VCaP (cell line): ENCODE measurements around the gene RUNX3.

ENCODE experiments used
- H3K27ac ChIP-seq: fragments of 450-650 bp; 2 replicates; pipeline ENCODE4 v1.5.1; 2017
- CTCF ChIP-seq: fragments of 450-650 bp; conservative IDR thresholded peaks from 2 replicates; pipeline ENCODE4 v1.5.1; 2017; ENCODE audit warnings: mild to moderate bottlenecking, moderate library complexity

RUNX3 gene

GRCh38 chr1:24862775-24863483 lies 67.1 kb downstream of the RUNX3 start:
- no peak for TF ChIP-seq CTCF

DNA sequence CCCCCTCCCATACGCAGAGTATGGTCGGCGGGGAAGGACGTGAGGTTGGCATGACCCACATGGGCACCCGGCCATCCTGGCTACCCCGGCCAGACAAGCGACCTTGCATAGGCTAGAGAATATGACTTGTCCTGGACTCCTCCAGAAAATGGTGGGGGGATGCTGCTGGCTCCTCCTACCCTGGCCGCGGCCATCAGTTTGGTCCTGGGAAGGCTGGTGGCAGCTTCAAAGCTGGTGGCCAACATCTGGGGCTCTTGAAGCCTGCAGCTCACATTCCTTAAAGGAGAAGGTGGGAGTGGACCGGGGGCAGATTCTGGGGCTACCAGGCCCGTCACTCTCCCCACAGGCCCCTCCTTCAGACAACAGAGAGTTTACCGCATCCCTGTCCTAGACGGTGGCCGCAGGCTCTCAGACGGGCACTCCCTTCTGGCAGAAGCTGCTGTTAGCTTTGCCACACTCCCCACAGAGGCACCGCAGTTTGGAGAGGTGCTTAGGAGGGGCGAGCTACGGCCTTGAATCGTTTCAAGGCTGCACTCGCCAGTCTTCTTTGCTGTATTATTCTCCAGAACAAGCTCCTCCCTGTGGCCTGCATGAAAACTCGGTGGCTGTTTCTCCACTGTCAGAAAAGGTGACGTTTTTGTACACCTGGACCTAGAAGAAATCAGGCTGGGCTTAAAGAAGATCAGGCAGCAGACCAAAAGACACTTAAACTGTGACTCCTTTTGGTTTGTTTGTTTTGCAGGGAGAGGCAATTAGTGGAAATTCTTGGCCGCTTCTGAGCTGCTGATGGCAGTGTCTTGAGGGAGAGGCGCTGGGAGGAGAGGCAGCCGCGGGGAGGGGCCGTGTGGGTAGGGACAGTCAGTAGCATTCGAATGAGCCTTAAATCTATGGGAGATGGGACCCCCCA lies 68.0 kb downstream of the RUNX3 start:
- peak; percentile 36; the same call in 1 of the 2 replicates for TF ChIP-seq CTCF
- H3K27ac ChIP-seq = peak overlapping the region; percentile 56

More at GRCh38 chr1:24862775-24863483, 67.1 kb downstream of the RUNX3 start:
- H3K27ac ChIP-seq = peak overlapping the region; percentile 56

GRCh38 chr1:24860841-24861240 lies 69.2 kb downstream of the RUNX3 start:
- TF ChIP-seq CTCF = no peak
- no peak overlapping the region for H3K27ac ChIP-seq

DNA sequence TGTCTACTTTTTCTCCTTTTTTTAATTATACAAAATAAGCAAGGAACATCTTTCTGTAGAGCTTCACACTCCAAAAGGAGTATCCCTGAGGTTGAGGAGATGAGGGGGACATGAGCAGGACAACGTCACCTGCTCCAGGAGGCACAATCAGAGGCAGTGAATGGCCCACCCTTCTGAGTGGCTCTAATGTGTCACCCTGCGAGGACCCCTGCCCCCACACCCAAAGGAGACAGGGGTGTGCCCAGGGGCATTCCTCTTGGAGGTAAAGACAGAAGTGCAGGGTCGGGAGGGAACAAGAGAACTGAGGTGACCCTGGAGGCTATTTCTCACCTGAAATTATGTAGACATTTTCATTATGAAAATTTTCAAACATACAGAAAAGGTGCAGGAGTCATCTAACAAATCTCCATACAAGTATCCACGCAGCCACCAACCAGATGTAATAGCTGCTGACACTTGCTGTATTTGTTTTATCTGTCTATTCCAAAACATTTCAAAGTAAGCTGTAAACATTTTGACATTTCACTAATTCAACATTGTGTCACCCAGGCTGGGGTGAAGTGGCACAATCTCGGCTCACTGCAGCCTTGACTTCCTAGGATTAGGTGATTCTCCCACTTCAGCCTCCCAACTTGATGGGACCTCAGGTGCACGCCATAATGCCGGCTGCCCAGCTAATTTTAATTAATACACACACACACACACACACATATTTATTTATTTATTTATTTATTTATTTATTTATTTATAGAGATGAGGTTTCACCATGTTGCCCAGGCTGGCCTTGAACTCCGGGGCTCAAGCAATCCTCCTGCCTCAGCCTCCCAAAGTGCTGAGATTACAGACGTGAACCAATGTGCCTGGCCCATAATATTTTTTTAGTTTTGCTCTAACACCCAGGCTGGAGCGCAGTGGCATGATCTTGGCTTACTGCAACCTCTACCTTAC lies 70.7 kb downstream of the RUNX3 start:
- TF ChIP-seq CTCF = no peak

GRCh38 chr1:24858277-24858676 lies 71.8 kb downstream of the RUNX3 start:
- TF ChIP-seq CTCF = no peak
- no peak overlapping the region for H3K27ac ChIP-seq

More for the DNA sequence above, 70.7 kb downstream of the RUNX3 start:
- no peak overlapping the region for H3K27ac ChIP-seq

DNA sequence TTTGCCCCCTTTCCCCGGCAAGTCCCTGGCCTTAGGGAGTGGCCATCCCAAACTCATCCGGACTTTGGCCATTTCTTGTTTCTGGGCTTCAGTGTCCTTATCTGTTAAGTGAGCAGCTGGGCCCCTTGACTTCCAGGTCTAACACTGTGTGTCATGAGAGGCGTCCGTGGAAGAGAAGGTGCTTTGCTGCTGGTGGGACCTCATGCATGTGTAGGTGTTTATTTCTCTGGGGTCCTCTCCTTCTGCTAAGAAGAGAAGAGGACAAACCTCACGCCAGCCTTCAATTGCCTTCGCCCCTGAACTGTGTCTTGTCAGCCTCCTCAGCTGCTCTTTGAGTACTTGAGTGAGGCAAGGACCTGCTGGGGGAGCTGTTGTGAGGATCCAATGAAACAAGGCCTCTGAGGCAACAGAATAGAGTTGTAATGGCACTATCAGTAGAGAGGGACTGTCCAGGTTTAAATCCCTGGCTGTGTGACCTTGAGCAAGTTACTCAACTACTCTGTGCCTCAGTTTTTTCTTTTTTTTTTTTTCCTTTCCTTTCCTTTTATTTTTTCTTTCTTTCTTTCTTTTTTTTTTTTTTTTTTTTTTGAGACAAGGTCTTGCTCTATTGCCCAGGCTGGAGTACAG lies 72.5 kb downstream of the RUNX3 start:
- TF ChIP-seq CTCF = no peak
- H3K27ac ChIP-seq = no peak overlapping the region
